Uterus (tissue), 4 donors: ENCODE measurements around the gene ATP6V0B. TPM values are rescaled to one million over a fixed set of nuclear protein-coding genes. Genes with fewer than 3 reads are reported as not detected.

Experiments used
- DNase-seq, 2 donors: peaks; one replicate each; pipeline ENCODE4 v3.0.0-alpha.2; 2019 to 2020
- H3K27ac ChIP-seq, 2 donors: fragments of 200-600 bp; sonication (generic); 1 replicate in 1 of 2; 2 replicates in 1 of 2; pipeline ENCODE4 v1.5.1; 2016 to 2018
- H3K27me3 ChIP-seq, 2 donors: fragments of 200-600 bp; sonication (generic); one replicate each; pipeline ENCODE4 v1.5.1; 2018 to 2019; ENCODE audit warnings: control low read depth in 1 of 2
- H3K36me3 ChIP-seq, 2 donors: fragments of 200-600 bp; sonication (generic); one replicate each; pipeline ENCODE4 v1.5.1; 2019; ENCODE audit warnings: control low read depth in 1 of 2
- H3K4me1 ChIP-seq, 2 donors: fragments of 200-600 bp; sonication (generic); one replicate each; pipeline ENCODE4 v1.5.1; 2018 to 2019; ENCODE audit warnings: control low read depth in 1 of 2
- H3K4me3 ChIP-seq, 2 donors: fragments of 200-600 bp; sonication (generic); 1 replicate in 1 of 2; 2 replicates in 1 of 2; pipeline ENCODE4 v1.5.1; 2018 to 2019; ENCODE audit warnings: mild to moderate bottlenecking in 1 of 2
- H3K9me3 ChIP-seq, 2 donors: fragments of 200-600 bp; sonication (generic); one replicate each; pipeline ENCODE4 v1.5.1; 2019; ENCODE audit warnings: control low read depth in 1 of 2
- POLR2A ChIP-seq, 2 donors: fragments of 450-650 bp; IDR thresholded peaks; one replicate each; pipeline ENCODE4 v1.6.1; 2016; ENCODE audit warnings: antibody characterized with exemption in 2 of 2, mild to moderate bottlenecking in 1 of 2, moderate library complexity in 1 of 2
- intact Hi-C: fragments of 100-400 bp; cut with DNase I; formaldehyde crosslinking; loops from one replicate; pipeline ENCODE4 v1.15.1; 2023; ENCODE audit warnings: low total_unique reads
- total RNA-seq, 4 donors: library from RNA; depleted of rRNA in 3 of 4; stranded (reverse); fragments of >200 nt in 3 of 4; gene quantifications; one replicate each; pipeline versions ENCODE4 v1.1.0 to v1.2.4, GENCODE V29; 2014 to 2023
- TF ChIP-seq, protein P1 (sequence below), 4 experiments: fragments of 200-600 bp in 2 of 4; fragments of 450-650 bp in 2 of 4; sonication (generic) in 2 of 4; IDR thresholded peaks; one replicate each; pipeline ENCODE4 v1.5.1; 2016 to 2019; ENCODE audit warnings: antibody characterized with exemption in 4 of 4, mild to moderate bottlenecking in 2 of 4, moderate library complexity in 1 of 4
- donor health status: DM: yes; HTN: yes; CAD: no.

ATP6V0B gene
- total RNA-seq, 4 donors from 2014 or later: 49.6 to 183 (median 65.4) TPM

DNA sequence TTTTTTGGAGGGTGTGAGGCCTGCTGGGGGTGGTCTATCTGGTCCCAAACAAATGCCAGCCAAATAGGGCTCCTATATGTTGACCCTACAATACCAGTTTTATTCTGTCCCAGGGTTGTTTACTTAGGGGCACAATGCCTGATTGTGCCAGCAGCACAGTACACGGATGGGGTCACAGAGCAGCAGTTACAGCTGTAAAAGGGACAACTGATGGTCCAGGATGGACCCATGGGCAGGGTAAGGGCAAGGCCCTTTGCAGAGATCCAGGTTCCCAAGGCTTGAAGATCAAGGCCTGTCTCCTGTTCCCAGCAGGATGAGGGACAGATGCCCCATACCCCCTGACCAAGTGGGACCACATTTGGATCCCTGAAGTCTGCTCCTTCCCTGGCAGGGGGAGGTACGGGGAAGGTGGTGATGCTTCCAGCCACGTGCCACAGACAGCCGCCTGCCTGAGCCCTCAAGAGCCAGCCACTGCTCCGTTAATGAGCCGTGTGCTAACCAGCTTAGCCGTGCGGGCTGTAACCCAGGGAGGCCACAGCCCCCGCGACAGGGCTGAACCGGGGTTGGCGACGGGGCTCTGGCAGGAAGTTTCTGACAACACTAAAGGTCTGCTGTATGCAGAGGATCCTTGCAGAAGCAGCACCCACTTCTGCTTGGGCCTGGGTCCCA, 38.3 kb downstream of the ATP6V0B start:
- intact Hi-C loops: no loop called here
- Histone ChIP-seq H3K36me3 (no peaks in the 10 kb centered on the region), H3K9me3 (no peaks in the 10 kb centered on the region), H3K27me3 (no peaks in the 10 kb centered on the region), H3K4me3 (no peak overlapping the region), H3K27ac (no peak overlapping the region), H3K4me1 (no peaks in the 10 kb centered on the region)
- no peak for DNase-seq
- no peak for TF ChIP-seq POLR2A (IDR thresholded peaks at IDR 0.05)
- TF ChIP-seq, protein P1, sequence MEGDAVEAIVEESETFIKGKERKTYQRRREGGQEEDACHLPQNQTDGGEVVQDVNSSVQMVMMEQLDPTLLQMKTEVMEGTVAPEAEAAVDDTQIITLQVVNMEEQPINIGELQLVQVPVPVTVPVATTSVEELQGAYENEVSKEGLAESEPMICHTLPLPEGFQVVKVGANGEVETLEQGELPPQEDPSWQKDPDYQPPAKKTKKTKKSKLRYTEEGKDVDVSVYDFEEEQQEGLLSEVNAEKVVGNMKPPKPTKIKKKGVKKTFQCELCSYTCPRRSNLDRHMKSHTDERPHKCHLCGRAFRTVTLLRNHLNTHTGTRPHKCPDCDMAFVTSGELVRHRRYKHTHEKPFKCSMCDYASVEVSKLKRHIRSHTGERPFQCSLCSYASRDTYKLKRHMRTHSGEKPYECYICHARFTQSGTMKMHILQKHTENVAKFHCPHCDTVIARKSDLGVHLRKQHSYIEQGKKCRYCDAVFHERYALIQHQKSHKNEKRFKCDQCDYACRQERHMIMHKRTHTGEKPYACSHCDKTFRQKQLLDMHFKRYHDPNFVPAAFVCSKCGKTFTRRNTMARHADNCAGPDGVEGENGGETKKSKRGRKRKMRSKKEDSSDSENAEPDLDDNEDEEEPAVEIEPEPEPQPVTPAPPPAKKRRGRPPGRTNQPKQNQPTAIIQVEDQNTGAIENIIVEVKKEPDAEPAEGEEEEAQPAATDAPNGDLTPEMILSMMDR (IDR thresholded peaks at IDR 0.05): no peak

GRCh38 chr1:44013949-44014348, 39.2 kb downstream of the ATP6V0B start:
- H3K9me3 ChIP-seq: no peaks in the 10 kb centered on the region
- intact Hi-C loops: no loop called here
- H3K27ac ChIP-seq: no peak overlapping the region
- H3K27me3 ChIP-seq: no peaks in the 10 kb centered on the region
- no peaks in the 10 kb centered on the region for H3K4me1 ChIP-seq
- DNase-seq: no peak
- H3K4me3 ChIP-seq: no peak overlapping the region
- TF ChIP-seq POLR2A (IDR thresholded peaks at IDR 0.05): no peak
- TF ChIP-seq, protein P1 (IDR thresholded peaks at IDR 0.05): no peak
- no peaks in the 10 kb centered on the region for H3K36me3 ChIP-seq

DNA sequence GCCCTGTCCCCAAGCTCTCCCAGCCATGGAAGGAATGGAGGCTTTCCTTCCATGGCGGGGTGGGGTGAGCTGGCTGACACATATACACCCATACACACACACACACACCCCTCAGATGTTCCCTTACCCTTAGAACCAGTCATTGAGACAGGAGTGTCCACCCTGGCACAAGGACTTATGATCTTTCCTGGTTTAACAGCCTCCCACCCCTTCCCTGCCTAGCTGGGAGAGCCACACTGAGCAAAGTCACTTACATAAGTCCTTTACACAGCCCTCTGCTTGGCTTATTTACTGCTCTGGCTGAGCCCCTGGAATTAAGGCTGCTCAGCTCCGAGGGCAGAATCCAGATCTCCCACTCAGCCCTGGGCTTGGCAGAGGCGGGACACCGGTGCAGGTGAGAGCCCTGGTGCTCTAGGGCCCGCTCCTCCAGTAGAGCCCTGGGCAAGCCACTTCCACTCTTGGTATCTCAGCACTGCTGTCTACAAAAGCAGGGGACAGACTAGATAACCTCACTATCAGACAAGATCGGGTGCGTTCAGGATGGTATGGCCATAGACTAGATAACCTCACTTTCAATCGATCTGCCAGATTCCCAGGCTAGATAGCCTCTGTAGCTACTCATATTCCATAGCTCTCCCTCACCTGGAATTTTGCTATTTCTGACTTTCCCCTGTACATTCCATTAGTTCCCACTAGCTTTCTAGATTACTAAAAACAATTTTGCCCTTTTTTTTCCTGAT, 39.8 kb downstream of the ATP6V0B start:
- intact Hi-C loops: no loop called here
- H3K27me3 ChIP-seq: no peaks in the 10 kb centered on the region
- H3K9me3 ChIP-seq: no peaks in the 10 kb centered on the region
- no peak for TF ChIP-seq POLR2A (IDR thresholded peaks at IDR 0.05)
- TF ChIP-seq, protein P1 (IDR thresholded peaks at IDR 0.05): no peak
- DNase-seq: no peak
- H3K36me3 ChIP-seq: no peaks in the 10 kb centered on the region
- no peak overlapping the region for H3K27ac ChIP-seq
- no peak overlapping the region for H3K4me3 ChIP-seq
- no peaks in the 10 kb centered on the region for H3K4me1 ChIP-seq

- no peak overlapping the region for H3K27ac ChIP-seq
- H3K9me3 ChIP-seq: no peaks in the 10 kb centered on the region
- no peaks in the 10 kb centered on the region for H3K27me3 ChIP-seq
- no peaks in the 10 kb centered on the region for H3K36me3 ChIP-seq
- intact Hi-C loops: no loop called here
- TF ChIP-seq POLR2A (IDR thresholded peaks at IDR 0.05): no peak
- TF ChIP-seq, protein P1 (IDR thresholded peaks at IDR 0.05): no peak
- DNase-seq: no peak
- no peaks in the 10 kb centered on the region for H3K4me1 ChIP-seq
- H3K4me3 ChIP-seq: no peak overlapping the region
Observed at GRCh38 chr1:44015206-44015605, 40.4 kb downstream of the ATP6V0B start.
